Activated T-cell treated with anti-CD3 and anti-CD28 coated beads, Interleukin-2, amount 50 U/mL, for 1 hour (primary cell): Measurements from ENCODE around the gene TEX38.
"Not testable (repeated sequence)": the region's sequence is repeated elsewhere in the genome, so short reads cannot be mapped to it uniquely, and the experiment has no call there.

ENCODE experiments used
- DNase-seq: peaks from one replicate; pipeline ENCODE4 v3.0.0-alpha.2; 2020

The TEX38 gene

DNA sequence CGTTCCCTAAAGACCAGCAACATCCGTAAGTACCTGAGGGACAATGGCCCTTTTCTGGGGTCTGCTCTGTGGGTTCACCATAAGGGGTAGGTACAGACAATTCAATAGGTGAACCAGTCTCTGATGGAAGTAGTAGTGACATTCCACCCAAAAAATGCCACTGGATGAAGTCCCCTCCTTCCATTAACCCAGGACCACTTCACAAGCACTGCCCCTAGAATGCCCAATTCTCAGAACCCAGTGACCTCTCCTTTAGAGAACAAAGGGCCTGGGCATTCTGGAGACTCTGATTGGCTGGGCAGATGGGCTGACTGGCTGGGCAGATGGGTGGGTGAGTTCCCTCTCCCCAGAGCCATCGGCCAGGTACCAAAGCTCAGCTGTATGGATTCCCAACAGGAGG, at the start of gene TEX38:
TSS of gene TEX38 (plus strand) at position 301 of the 400 bp plus-strand sequence. CDS start at position 382, 81 bp downstream.
- no peak for DNase-seq

DNA sequence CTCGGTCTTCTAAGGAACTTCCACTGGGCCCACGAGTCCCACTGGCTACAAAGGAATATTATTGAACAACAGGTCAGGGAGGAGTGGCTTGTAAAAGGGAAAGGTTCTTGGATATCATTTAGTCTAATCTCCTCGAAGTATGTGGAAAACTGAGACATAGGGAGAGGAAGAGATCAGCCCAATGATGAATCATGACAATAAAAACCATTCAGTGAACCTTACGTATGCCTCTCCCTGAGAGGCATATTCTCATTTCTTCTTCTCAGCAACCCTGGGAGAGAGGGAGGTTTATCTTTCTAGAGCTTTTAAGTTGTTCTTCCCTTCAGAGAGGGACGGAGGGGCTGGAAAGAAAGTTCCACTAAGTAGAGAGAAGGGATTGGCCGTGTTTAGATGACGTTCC, 49.7 kb upstream of the TEX38 start:
- no peak for DNase-seq

DNA sequence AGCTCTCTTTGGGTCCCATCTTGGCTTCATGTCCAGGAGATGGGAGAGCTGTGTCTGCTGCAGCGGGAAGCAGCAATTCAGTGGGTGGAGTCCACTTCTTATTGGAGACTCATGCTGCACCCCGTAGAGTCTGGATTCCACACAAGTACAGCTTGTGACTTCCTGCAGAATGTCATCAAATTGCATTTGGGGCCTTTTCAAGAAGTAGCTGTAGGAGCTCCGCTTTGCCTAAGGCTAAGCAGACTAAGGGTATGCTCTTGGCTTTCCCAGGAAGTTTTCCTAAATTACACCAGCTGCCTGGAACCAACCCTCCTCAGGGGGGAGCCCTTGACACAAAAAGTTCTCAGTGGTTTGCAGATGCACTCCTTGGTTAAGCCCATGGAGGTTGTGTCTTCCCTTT, 49.3 kb upstream of the TEX38 start:
- DNase-seq = no peak

DNA sequence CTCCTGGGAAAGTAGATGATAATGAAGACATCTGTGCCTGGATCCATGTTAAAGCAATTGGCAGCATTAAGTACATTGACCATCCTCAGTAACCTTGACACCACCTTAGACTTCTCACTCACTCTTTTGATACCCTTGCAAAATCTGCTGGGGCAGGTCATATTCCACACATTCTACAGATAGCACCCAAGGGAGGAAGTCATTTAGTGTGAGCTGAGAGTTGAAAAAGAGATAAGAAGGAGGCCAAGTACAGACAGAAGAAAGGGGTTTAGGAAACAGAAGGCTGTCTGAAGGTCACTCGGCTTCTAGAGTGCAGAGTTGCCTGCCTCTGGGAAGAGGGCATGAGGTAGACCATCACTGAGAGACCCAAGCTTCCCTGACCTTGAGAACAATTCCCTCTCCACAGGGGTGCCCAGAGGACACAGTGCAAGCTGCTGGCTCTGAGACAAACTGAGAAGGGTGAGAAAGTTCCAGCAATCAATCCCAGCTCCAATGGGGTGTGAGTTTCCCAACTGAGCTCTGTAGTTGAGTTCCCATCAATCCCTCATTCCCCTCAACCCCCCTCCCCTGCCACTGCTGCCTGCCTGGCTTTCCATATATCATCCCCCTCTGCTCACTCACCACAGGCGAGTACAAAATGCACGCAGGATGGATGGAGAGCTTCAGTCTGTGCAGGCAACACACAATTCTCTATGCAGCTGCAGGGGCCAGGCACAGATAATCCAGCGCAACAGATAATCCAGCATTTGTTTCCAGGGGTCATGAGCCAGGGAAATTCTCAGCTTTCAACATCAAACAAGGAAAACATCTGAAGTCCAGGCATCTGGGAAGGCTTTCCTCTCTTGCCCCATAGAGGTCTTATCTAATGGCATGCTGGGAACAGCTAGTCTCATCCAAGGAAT, 47.7 kb upstream of the TEX38 start:
- no peak for DNase-seq

DNA sequence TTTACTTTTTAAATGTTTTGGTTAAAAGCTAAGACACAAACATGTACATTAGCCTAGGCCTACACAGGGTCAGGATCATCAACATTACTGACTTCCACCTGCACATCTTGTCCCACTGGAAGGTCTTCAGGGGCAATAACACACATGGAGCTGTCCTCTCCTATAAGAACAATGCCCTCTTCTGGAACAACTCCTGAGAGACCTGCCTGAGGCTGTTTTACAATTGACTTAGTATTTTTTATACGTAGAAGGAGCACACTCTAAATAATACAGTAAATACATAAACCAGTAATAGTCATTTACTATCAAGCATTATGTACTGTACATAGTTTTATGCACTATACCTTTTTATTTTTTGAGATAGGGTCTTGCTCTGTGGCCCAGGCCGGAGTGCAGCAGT, 40.9 kb upstream of the TEX38 start:
- no peak for DNase-seq

DNA sequence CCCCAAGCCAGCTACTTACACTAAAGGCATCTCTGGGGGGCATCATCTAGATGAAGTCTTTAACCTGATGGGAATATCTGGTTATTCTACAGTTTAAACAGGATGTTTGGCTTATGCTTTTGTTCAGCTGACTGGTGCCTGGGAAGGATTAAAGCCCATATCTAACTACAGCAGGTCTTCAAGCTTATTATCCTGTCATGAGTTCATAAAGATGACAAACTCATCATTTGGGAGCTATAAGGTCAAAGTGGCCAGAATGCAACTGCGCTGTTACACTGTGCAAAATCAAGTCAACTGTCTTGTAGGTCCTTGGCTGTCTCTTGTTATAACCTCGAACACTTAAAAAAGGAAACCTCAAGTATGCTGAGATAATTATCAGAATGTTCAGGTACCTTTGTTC, 36.4 kb upstream of the TEX38 start:
- DNase-seq = no peak

DNA sequence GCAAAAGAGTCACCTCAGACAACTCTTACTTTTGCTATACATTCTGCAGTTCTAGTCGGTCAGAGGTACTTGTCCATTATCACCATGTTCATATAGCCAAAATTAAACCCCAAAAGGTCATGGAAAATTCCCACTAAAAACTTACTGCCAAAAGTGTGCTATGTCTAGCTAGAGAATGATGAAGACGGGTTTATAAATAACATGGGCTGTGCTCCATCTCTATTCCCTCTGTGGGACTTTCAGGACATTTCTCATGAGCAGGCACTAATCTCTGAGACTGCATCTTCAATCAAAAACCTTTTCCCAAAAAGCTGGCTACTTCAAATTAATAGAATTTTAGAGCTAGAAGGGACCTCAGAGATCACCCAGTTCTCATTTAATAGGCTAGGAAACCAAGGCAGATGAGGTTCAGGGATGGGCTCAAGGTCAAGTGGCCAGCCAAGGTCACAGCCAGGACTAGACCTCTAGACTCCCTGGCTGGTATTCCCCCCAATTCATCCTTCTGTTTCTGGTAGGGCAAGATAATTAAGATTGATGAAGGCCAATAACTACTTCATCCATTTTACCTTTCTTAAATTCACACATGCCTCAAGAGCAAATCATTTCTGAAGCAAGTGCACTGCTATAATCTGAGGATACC, 34.1 kb upstream of the TEX38 start:
- no peak for DNase-seq

DNA sequence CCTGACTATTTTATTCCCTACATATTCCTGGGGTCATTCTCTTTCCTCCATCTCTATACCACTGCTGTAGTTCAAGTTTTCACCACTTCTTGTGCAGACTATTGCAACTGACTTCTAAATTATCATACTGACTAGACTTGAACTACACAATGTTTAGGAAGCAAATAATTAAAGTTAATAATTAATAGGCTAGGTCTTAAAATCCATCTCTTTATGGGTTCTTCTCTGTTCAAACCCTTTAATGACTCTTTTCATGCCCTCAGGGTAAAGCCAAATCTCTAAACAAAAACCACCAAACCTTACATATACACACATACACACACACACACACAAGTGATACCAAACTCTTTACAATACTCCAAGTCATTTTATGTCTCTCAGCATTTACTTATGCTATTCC, 32.7 kb upstream of the TEX38 start:
- no peak for DNase-seq

DNA sequence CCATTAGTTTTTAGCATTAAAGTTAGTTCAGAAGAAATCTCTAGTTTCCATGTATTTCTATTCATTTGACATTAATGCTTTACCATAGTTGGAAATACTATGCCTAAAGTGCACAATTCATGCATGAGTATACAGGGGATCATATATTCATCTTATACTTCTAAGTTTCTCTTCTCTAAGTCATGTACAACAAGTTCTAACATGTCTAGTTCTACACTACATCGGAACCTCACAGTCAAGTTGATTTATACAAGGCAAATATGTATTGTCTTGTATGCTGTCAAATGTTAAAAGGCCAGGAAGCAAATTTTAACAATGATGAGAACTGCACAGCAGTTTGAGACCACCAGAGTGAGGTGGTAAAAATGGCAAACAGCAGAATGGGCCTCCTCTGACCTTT, 32.1 kb upstream of the TEX38 start:
- DNase-seq = no peak

DNA sequence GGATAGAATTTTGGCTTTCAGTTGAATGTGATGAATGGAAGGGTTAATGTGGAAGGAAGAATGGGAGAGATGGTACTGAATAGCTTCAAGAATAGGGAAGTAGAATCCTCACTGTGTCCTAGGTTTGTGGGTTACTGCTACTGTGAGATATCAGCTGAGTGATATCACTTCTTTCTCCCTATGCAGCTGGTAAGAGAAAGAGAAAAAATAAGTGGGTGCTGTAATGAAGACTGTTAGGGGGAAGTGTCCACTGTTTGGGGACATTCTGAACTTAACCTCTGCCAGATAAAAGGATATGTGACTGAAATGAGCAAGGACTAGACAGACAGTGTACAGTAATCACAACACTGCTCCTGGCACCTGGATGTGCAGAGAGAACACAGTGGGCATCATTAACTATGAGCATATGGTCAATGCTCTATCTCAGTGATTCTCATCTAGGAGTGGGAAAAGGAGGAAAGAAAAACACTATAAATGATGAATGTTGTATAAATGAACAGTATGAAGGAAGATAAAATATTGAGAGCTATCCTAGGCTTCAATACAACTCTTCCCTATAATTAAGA, 29.5 kb upstream of the TEX38 start:
- no peak for DNase-seq

DNA sequence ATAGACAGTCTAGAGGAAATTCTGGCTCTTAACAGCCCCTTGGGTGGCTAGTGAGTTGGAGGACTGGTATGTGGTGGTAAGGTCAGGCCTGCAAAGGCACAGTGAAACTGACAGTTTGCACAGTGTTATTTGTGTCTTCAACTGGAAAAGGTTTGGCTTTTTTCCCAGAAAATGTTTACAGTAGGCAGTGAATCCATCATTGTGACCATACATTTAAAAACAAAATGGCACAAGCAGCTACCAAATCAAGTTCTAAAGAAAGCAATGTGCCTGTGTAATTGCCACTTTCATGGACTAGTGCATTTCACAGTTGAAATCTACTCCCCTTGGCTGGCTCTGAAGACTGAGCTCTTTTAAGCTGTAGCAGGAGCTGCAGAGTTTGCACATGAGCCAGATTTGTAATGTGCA, 28.3 kb upstream of the TEX38 start:
- no peak for DNase-seq

DNA sequence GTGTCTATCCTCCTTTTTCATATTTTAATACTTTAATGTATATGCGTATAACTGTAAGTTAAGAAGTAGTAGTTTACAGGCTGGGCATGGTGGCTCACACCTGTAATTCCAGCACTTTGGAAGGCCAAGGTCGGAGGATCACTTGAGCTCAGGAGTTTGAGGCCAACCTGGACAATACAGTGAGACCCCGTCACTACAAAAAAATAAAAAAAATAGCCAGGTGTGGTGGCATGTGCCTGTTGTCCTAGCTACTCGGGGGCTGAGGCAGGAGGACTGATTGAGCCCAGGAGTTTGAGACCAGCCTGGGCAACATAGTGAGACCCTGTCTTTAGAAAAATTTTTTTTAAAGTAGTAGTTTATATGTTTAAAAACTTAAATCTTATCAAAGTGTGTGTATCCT, 25.8 kb upstream of the TEX38 start:
- no peak for DNase-seq

DNA sequence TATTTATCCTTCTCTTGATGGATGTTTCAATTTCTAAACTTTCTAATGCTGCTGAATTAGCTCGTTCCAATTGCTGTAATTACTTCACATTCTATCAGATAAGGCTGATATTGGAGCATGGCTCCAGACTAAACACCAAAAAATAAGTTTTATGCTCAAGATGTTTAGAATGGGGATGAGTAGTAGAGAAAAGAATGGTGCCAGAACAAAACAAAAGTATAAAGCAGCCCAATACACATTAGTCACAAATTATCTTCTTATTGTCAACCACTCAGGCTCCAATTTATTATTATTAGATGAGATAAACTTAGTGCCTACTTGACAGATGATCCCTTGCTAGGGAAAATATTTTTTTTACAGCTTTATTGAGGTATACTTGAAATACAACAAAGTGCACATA, 25.3 kb upstream of the TEX38 start:
- no peak for DNase-seq

DNA sequence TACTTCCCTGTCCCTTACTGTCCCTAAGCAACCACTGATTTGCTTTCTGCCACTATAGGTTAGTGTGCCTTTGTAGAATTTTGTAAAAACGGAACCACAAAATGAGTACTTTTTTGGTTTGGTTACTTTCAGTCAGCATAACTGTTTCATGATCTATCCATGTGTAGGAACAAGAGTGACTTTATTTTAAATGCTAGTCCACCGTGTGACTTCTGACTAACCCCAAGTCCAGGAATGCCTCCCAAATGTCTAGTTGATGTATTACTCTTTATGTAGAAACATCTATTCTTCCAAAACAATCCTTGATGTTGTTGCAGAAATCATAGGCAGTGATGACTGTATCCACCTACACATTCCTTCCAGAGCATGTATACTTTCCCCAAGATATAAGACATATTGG, 24.8 kb upstream of the TEX38 start:
- no peak for DNase-seq

DNA sequence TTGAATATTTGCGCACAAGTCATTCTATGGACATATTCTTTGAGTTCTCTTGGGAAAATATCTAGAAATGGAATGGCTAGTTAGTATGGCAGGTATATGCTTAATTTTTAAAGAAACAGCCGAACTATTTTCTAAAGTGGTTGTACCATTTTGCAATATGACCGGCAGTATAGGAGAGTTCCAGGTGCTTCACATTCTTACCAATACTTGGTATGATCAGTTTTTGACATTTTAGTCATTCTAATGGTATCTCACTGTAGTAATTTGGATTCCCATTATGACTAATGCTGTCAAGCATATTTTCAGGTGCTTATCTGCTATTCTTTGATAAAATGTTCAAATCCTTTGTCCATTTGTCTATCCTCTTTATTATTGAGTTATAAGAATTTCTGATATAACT, 24.0 kb upstream of the TEX38 start:
- no peak for DNase-seq

DNA sequence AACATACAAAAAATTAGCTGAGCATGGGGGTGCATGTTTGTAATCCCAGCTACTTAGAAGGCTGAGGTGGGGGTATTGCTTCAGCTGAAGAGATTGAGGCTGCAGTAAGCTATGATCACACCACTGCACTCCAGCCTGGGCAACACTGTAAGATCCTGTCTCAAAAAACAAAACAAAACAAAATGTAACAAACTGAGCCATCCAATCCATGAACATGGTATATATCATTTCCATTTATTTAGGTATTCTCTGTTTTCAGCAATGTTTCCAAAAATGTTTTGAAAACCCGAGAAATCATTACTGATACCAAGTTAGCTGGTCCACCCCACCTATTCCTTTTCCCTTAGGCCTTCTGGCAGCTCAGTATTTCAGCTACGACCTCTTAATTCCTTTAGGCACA, 21.9 kb upstream of the TEX38 start:
- DNase-seq = no peak

DNA sequence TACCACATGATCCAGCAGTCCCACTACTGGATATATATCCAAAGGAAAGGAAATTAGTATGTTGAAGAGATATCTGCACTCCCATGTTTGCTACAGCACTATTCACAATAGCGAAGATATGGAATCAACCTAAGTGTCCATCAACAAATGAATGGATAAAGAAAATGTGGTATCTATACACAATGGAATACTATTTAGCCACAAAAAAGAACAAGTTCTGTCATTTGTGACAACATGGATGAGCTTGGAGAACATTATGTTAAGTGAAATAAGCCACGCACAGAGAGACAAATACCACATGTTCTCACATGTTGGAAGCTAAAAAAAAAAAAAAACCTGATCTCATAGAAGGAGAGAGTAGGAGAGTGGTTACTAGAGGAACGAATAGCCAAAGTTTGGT, 21.2 kb upstream of the TEX38 start:
- DNase-seq = no peak

DNA sequence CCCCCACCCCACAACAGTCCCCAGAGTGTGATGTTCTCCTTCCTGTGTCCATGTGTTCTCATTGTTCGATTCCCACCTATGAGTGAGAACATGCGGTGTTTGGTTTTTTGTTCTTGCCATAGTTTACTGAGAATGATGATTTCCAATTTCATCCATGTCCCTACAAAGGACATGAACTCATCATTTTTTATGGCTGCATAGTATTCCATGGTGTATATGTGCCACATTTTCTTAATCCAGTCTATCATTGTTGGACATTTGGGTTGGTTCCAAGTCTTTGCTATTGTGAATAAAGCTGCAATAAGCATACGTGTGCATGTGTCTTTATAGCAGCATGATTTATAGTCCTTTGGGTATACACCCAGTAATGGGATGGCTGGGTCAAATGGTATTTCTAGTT, 20.5 kb upstream of the TEX38 start:
- not testable (repeated sequence) for DNase-seq

DNA sequence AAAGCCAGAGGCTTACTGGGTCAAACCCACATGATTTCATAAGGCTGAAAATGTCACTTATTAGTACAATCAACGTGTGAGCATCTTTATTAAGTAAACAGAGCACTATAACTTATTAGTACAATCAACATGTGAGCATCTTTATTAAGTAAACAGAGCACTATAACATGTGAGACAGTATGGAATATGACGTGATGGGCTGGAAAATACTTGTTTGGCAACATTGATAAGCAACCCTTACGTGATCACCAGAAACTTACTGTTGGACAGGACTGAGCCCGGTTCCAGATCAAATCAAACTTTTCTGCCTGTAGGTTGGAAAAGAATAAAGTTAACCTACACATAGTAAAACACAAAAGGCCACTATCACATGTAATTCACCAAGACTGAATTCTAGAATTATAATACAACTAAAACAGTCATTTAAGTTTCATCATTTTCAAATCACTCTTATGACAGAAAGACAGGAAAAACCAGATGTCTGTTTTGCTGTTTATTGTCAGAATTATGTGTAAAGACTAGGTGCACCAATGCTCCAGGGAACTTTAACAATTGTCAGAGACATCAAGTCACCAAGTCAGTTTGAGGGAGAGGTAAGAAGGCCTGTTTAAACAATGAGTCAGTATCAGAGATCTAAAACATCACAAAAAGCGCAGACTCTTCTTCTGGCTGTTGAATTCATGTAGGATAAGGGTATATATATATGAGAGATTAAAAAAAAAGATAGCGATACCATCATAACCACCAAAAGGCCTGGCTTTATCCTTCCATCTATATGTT, 19.1 kb upstream of the TEX38 start:
- DNase-seq = no peak

DNA sequence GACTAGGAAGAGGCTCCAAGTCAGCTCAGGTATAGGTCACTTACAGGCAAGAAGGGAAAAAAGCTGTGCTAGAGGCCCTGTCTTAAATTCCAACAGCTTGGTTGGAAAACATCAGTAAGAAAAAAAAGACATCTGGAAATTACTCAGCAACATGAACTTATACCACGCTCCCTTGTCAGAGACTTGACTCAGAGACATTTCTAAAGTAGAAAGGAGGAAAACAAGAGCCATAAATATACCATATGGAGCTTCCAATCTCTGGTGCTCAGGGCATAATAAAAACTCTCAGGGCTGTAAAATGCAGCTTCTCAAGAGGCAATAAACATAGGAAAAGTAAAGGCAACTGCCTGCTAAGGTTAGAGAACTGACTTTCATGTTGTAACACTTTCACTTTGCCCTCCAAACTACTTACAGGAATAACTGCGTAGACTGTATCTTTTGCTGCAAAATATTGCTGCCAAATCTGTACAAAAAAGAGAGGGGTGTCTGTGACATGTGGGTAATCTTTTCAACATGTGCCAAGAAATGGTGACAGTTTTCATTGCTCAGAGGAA, 18.2 kb upstream of the TEX38 start:
- DNase-seq = no peak

DNA sequence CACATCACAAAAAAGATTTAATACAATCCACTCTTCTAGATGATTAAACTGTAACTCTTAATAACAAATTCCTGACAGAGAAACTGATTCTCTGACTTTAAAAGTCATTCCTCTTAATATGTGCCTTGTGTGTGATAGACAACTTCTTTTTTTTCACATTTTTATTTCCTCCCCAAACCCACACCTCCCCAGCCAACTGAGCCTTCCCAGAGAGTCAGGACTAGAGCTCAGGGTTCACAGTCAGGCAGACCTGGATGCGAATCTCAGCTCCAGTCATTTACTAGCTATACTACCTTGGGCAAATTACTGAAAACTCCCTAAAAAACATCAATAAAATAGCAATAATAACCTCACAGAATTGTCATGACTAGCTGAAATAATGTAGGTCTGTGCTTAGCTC, 17.6 kb upstream of the TEX38 start:
- DNase-seq = no peak

DNA sequence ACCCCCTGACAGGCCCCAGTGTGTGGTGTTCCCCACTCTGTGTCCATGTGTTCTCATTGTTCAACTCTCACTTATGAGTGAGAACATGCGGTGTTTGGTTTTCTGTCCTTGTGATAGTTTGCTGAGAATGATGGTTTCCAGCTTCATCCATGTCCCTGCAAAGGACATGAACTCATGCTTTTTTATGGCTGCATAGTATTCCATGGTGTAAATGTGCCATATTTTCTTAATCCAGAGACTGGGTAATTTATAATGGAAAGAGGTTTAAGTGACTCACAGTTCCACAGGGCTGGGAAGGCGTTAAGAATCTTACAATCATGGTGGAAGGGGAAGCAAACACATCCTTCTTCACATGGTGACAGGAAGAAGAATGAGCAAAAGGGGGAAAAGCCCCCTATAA, 17.0 kb upstream of the TEX38 start:
- not testable (repeated sequence) for DNase-seq

DNA sequence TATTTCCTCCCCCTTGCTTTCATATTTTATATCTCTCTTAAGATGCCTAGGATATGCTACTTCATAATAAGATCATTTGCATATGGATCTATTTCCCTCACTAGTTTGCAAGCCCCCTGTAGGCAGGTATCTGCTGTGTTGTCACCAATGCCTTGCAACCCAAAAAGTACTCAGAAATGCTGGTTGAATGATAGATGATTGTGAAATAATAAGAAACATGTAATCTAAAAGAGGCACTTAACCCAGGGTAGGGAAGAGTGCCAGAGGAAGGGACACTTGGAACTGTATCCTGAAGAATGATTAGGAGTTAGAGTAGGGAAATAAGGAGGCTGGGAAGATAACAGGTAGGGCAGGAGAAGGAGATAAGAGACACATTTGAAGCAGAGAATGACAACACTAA, 15.8 kb upstream of the TEX38 start:
- no peak for DNase-seq
